ENCODE measurements around the gene RGMB.

DNA sequence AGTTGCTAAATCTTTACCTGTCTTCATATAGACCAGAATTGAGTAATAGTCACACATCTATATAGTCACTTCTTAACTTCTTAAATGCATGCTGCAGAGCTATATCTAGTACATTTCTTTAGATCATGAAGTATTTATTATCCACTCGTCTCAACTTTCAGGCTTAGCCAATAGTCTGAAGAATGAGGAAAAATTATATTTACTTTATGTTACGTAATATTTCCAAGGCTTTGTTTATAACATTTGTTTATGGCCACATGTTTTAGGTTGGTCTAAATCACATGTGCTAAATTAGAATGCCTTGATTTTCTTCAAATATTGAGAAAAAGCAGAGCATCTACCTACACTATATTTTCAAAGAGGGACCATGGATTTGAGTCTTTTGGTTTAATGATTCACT, 47.2 kb upstream of the RGMB start:
- TF ChIP-seq MXI1 (IDR thresholded peaks at IDR 0.05; ENCODE audit: low read depth, low read length) (no peak), FOXJ3 (CRISPR knock-in tag; IDR thresholded peaks at IDR 0.05) (no peak), POLR2AphosphoS5 (IDR thresholded peaks at IDR 0.05; ENCODE audit: low read depth, low read length) (no peak)
- TF ChIP-seq, protein P1, sequence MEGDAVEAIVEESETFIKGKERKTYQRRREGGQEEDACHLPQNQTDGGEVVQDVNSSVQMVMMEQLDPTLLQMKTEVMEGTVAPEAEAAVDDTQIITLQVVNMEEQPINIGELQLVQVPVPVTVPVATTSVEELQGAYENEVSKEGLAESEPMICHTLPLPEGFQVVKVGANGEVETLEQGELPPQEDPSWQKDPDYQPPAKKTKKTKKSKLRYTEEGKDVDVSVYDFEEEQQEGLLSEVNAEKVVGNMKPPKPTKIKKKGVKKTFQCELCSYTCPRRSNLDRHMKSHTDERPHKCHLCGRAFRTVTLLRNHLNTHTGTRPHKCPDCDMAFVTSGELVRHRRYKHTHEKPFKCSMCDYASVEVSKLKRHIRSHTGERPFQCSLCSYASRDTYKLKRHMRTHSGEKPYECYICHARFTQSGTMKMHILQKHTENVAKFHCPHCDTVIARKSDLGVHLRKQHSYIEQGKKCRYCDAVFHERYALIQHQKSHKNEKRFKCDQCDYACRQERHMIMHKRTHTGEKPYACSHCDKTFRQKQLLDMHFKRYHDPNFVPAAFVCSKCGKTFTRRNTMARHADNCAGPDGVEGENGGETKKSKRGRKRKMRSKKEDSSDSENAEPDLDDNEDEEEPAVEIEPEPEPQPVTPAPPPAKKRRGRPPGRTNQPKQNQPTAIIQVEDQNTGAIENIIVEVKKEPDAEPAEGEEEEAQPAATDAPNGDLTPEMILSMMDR (IDR thresholded peaks at IDR 0.05), result no peak
